Ovary (tissue), 9 donors: ENCODE measurements around the gene DYRK1B. TPM values are rescaled to one million over a fixed set of nuclear protein-coding genes. Genes with fewer than 3 reads are reported as not detected.

ENCODE experiments used
- DNase-seq, 5 donors: peaks; one replicate each; pipeline ENCODE4 v3.0.0-alpha.2; 2019 to 2020
- H3K27ac ChIP-seq, 2 donors: fragments of 200-600 bp; one replicate each; pipeline versions ENCODE4 v1.5.1 to v1.8.0; 2019 to 2022
- H3K27me3 ChIP-seq: fragments of 200-600 bp; one replicate; pipeline ENCODE4 v1.8.0; 2022
- H3K36me3 ChIP-seq: fragments of 200-600 bp; sonication (generic); one replicate; pipeline ENCODE4 v1.5.1; 2019
- H3K4me1 ChIP-seq: one replicate; pipeline ENCODE4 v1.8.1; 2013; ENCODE audit warnings: mild to moderate bottlenecking, moderate library complexity; ENCODE audit not compliant: insufficient read depth
- H3K4me3 ChIP-seq: fragments of 200-600 bp; sonication (generic); one replicate; pipeline ENCODE4 v1.5.1; 2017
- H3K9me3 ChIP-seq, 2 donors: fragments of 200-600 bp in 1 of 2; sonication (generic) in 1 of 2; one replicate each; pipeline versions ENCODE4 v1.5.1 to v1.8.1; 2013 to 2019; ENCODE audit warnings: mild to moderate bottlenecking in 1 of 2, moderate library complexity in 1 of 2
- CTCF ChIP-seq, 3 donors: fragments of 450-650 bp in 2 of 3; fragments of 200-600 bp in 1 of 3; IDR thresholded peaks; one replicate each; pipeline versions ENCODE4 v1.5.1 to v1.8.0; 2016 to 2022; ENCODE audit warnings: antibody characterized with exemption in 3 of 3, mild to moderate bottlenecking in 1 of 3
- EP300 ChIP-seq: sonication (generic); formaldehyde crosslinking; IDR thresholded peaks from one replicate; pipeline ENCODE4 v1.6.1; 2017; ENCODE audit warnings: antibody characterized with exemption
- POLR2A ChIP-seq: fragments of 450-650 bp; IDR thresholded peaks from one replicate; pipeline ENCODE4 v1.6.1; 2017; ENCODE audit warnings: antibody characterized with exemption, mild to moderate bottlenecking, moderate library complexity
- WGBS, 3 donors: extraction: QIAGEN DNeasy Blood & Tissue Kit in 1 of 3; methylation state at CpG; one replicate each; pipeline versions ENCODE4 v1.1.5 to v1.1.7; 2013 to 2017; 5-methylcytosine and 5-hydroxymethylcytosine counted together
- intact Hi-C, 4 donors: fragments of 100-400 bp; cut with DNase I; formaldehyde crosslinking; loops; one replicate each; pipeline versions ENCODE4 v1.11.0 to v1.15.1; 2022 to 2023
- polyA plus RNA-seq, 2 donors: library from polyadenylated mRNA; stranded (reverse); fragments of 200-250 nt in 1 of 2; fragments of 350-450 nt in 1 of 2; fragmentation: Illumina TruSeq in 1 of 2; extraction: RNeasy Lipid Tissue Mini Kit (QIAGEN cat#74804) in 1 of 2; gene quantifications; one replicate each; pipeline ENCODE4 v1.2.3, GENCODE V29; 2013 to 2014
- total RNA-seq, 7 donors: library from RNA; depleted of rRNA in 2 of 7; stranded (reverse); fragments of >200 nt in 2 of 7; fragmentation: NEBNext Ultra II Directional in 3 of 7; extraction: Animal tissue kit (Norgen Biotek cat#: 25700) in 3 of 7; gene quantifications; one replicate each; pipeline versions ENCODE4 v1.1.0 to v1.2.4, GENCODE V29; 2016 to 2023
- donor health status: DM: no; HTN: no; CAD: no; lungs with moderate emphysema.
- donor health status: DM: no; HTN: no; CAD: no.
- donor health status: Bipolar disorder and iron deficiency.
- donor health status: DM: yes; HTN: yes; CAD: no.
- donor health status: DM: no; HTN: no; CAD: no.
- donor health status: DM: yes; HTN: yes; CAD: no.

Gene DYRK1B
- total and polyA plus RNA-seq, 9 donors = 10.1 to 31.0 (median 16.2) TPM

GRCh38 chr19:39858541-39858940 lies 24.6 kb upstream of the DYRK1B start:
- Histone ChIP-seq H3K27me3 (no peaks in the 10 kb centered on the region), H3K4me1 (no peaks in the 10 kb centered on the region), H3K9me3 (no peaks in the 10 kb centered on the region), H3K27ac (no peak overlapping the region), H3K4me3 (no peak overlapping the region), H3K36me3 (no peaks in the 10 kb centered on the region)
- no peak for DNase-seq
- TF ChIP-seq CTCF (IDR thresholded peaks at IDR 0.05) (no peak), POLR2A (no peak), EP300 (no peak)
- 35 to 76% (median 40%) methylated on average over 11 of the region's 11 CpGs for WGBS, 3 donors
- intact Hi-C loops = no loop called here

- TF ChIP-seq EP300 (no peak), POLR2A (no peak), CTCF (IDR thresholded peaks at IDR 0.05) (no peak)
- 87 to 95% (median 89%) methylated on average over 7 of the region's 7 CpGs for WGBS, 3 donors
- H3K27ac ChIP-seq = no peak overlapping the region
- no peaks in the 10 kb centered on the region for H3K27me3 ChIP-seq
- H3K4me3 ChIP-seq = no peak overlapping the region
- no peaks in the 10 kb centered on the region for H3K36me3 ChIP-seq
- no peaks in the 10 kb centered on the region for H3K9me3 ChIP-seq
- DNase-seq = no peak
- intact Hi-C loops = no loop called here
- H3K4me1 ChIP-seq = no peaks in the 10 kb centered on the region
Measured at GRCh38 chr19:39852882-39853281, 18.9 kb upstream of the DYRK1B start.

DNA sequence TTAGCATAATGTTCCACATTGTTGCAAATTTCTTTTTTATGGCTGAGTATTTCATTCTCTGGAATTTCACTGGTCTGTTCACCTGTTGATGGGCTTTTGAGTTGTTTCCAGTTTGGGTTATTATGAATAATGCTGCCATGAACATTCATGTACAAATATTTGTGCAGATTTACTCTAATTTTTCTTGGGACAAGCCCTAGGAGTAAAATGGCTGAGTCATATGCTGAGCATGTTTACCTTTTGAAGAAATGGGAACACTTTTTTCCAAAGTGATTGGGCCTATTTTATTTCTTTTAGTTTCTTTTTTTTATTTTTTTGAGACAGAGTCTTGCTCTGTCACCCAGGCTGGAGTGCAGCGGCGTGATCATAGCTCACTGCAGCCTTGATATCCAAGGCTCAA lies 16.9 kb upstream of the DYRK1B start:
- TF ChIP-seq EP300 (no peak), CTCF (IDR thresholded peaks at IDR 0.05) (no peak), POLR2A (no peak)
- H3K9me3 ChIP-seq = no peaks in the 10 kb centered on the region
- WGBS, 3 donors = 69 to 92% (median 71%) methylated on average over 2 of the region's 2 CpGs
- peaks cover 1% of the 10 kb centered on the region for H3K4me1 ChIP-seq
- DNase-seq = no peak
- intact Hi-C loops = no loop called here
- no peak overlapping the region for H3K27ac ChIP-seq
- H3K36me3 ChIP-seq = no peaks in the 10 kb centered on the region
- H3K4me3 ChIP-seq = no peak overlapping the region
- no peaks in the 10 kb centered on the region for H3K27me3 ChIP-seq

DNA sequence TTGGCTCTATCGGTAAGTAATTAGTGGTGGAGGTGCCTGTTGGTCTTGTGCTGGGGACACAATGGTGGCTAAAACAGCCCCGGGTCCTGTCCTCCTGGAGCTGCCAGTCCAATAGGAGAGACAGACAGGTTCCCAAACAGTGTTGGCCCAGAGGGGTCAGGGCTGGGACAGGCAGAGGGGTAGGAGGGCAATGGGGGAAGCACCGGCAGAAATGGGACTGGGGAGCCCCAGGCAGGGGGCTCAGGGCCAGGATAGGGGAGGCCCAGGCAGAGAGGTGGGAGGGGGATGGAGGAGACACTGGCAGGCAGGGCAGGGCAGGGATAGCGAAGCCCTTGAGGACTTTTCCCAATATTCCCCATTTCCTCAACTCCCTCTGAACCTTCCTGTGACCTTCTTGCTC lies 14.4 kb upstream of the DYRK1B start:
- intact Hi-C loops = loop anchor here in 2 of 4 donors (10.0 kb wide), 1 partner anchor 294 kb away; no protein-coding TSS in a partner anchor
- peaks cover 3% of the 10 kb centered on the region for H3K4me1 ChIP-seq
- H3K4me3 ChIP-seq = no peak overlapping the region

More for the DNA sequence above, 14.4 kb upstream of the DYRK1B start:
- Histone ChIP-seq H3K27me3 (no peaks in the 10 kb centered on the region), H3K9me3 (no peaks in the 10 kb centered on the region), H3K27ac (no peak overlapping the region), H3K36me3 (no peaks in the 10 kb centered on the region)
- no peak for DNase-seq
- TF ChIP-seq CTCF (IDR thresholded peaks at IDR 0.05) = no peak
- TF ChIP-seq POLR2A = no peak
- TF ChIP-seq EP300 = no peak
- 87 to 93% (median 89%) methylated on average over 4 of the region's 4 CpGs for WGBS, 3 donors
